NCI-H2081 treated with DMSO at 0.1 percent for 48 hours (cell line): Measurements from ENCODE around the gene TACR2.
"Not testable (repeated sequence)": the region's sequence is repeated elsewhere in the genome, so short reads cannot be mapped to it uniquely, and the experiment has no call there.

Experiments
- DNase-seq: peaks from one replicate; lab custom pipeline; 2025; lab: John Stamatoyannopoulos, UW

Gene TACR2

GRCh38 chr10:69450395-69450794, 33.7 kb upstream of the TACR2 start:
- not testable (repeated sequence) for DNase-seq

GRCh38 chr10:69449841-69450240, 33.1 kb upstream of the TACR2 start:
- DNase-seq, result no peak

- no peak for DNase-seq
Observed at GRCh38 chr10:69446650-69447151, 30.0 kb upstream of the TACR2 start.

DNA sequence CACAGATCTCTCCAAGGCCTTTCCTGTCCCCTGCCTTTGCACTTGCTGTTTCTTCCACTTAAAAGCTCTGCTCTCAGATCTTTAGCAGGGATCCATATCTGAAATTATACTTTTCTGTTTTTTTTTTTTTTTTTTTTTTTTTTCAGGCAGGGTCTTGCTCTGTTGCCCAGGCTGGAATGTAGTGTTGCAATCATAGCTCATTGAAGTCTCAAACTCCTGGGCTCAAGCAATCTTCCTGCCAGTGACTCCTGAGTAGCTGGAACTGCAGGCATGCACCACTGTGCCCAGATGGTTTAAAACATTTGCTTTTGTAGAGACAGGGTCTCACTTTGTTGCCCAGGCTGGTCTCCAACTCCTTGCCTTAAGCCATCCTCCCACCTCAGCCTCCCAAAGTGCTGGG, 29.5 kb upstream of the TACR2 start:
- DNase-seq, result no peak

GRCh38 chr10:69445041-69445440, 28.3 kb upstream of the TACR2 start:
- DNase-seq, result no peak

- no peak for DNase-seq
Observed at GRCh38 chr10:69443354-69443753, 26.6 kb upstream of the TACR2 start.

DNA sequence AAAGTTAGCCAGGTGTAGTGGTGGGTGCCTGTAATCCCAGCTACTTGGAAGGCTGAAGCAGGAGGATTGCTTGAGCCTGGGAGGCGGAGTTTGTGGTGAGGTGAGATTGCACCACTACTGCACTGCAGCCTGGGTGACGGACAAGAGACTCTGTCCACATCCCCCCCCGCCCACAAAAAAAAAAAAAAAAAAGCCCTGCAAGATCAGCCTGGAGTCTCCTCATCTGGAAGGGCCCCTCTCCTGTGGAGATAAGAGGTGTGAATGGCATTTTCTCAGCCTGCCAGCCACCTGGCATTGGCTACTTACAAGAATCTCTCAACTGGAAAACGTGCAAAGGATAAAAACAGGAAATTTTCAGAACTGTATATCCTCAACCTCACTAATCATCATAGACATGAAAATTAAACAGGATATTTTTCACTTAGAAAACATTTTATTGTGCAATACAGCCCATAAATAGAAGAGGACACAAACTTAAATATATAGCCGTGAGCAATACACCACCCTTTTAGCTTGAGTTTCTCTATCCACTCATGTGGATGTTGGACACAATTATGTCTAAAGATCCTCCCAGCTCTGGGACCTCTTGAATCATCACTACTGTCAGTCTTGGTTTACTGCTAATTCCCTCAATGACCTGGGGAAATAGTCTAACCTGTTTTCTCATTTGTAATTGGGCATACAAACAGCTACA, 23.2 kb upstream of the TACR2 start:
- DNase-seq, result no peak

DNA sequence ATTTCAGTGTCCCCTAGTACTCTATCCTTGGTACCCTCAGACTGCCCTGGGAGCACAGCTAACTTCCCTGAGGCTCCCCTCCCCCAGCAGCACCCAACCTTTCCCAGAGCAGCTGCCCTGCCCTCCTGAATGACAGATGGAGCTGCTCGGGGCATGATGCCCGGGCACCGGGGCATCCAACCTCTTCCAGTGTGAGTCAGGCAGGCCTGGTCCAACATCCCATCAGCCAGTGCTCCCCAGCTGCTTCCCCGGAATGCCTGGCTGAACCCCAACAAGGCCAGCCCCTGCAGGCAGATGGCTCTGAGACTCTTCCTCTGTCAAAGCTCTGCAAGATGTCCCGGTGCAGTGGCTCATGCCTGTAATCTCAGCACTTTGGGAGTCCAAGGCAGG, 22.6 kb upstream of the TACR2 start:
- no peak for DNase-seq

- DNase-seq, result no peak
Observed at GRCh38 chr10:69438536-69439349, 22.0 kb upstream of the TACR2 start.

DNA sequence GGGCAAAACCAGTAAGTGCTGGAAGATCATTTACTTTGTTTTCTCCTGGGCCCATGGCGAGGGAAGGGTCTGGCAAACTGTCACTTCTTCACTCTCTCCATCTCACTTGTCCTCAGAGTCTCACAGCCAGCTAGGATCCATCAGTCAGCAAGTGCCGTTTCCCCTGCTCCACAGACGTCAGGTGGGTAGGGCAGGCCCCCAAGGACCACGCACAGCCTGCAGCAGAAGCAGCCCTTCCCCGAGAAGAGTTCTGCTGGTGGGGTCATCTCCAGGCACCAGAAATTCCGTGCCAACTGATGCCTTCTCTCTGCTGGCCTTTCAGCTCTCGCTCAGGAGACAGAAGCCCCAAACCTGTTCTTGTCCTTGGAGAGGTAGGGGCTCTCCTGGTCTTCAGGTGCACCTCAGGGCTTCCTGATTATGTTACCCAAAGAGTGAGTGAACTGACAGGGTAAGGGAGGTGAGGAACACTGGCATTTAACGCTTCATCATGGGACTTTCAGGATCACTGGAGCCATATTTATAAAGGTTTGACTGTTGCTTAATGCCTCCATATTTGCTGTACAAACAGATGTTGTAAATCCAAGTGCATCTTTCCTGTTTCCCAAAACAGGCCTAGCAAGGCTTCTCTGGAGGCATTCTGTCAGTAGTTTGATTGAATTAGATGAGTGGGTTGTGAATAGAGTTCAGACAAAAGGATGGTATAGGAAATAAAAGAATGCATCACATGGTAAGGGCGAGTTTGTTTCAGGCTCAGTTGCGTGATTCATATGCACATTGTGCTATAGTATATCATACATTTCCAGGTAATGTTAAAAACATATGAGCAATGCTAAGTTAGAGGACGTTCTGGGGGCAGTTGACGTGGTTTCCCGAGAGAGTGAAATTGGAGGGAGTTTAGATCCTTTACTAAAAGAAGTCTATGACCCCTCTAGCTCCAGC, 20.9 kb upstream of the TACR2 start:
- DNase-seq, result no peak

DNA sequence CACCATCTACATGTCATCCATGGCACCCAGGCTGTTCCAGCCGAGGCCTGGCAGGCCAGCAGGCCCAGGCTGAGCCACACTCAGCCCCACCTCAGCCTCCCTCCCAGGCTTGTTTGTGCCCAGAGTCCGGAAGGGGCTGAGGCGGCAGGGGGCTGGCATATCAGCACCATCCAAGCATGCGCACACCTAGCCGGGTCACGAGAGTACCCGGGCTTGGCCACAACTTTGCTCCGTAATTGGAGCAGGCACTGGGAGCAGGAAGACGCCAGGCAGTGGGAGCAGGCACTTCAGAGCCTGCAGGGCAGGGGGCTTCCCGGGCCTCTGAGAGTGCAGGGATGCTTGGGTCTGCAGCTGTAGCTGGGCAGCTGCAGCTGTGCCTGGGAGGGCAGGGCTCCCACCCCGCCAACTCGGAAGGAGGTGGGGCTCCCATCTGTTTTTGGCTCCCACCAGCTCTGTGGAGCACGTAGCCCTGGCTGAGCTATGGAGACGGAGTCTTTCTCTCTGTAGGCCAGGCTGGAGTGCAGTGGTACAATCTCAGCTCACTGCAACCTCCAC, 19.3 kb upstream of the TACR2 start:
- no peak for DNase-seq

DNA sequence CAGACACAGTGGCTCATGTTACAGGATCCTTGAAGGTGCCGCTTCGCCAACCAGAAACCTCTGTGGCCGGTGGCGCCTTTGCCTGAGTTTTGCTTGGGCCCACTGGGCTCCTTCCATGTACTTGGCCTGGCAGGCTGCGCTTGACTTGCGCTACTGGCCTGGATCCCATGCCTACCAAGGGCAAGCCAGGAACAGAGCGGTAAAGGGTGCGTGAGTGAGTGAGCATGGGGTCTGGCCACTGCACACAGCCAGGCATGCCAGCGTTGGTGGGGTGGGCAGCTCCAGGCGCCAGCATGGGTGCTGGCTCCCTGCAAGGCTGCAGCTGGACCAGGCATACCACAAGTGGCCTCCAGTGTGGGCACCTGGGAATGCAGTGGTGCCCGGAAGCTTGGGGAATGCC, 18.2 kb upstream of the TACR2 start:
- DNase-seq, result no peak

DNA sequence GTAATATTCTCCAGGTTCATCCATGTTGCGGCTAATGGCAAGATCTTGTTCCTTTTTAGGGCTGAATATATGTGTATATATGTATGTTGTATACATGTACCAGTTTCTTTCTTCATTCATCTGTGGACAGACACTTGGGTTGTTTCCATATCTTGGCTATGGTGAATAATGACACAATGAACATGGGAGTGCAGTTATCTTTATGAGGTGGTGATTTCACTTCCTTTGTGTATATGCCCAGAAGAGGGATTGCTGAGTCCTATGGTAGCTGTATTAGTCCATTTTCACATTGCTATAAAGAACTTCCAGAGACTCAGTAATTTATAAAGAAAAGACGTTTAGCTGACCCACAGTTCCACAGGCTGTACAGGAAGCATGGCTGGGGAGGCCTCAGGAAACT, 17.5 kb upstream of the TACR2 start:
- DNase-seq, result no peak

GRCh38 chr10:69428165-69428564, 11.4 kb upstream of the TACR2 start:
- DNase-seq, result no peak

DNA sequence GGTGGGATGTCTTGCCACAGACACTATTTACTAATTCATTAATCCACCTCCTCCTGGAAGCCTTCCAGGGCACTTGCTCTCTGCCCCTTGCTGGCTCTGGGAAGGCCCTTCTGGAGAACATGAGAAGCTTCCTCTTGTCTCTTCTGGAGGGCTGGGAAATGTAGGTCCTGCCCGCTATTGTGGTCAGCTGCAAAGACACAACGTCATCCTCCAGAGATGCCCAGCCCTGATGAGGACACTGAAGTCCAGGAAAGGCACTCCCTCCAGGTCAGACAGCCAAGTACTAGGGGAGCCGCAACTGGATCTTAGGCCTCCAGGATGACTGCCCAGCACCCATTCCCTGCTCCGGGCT, 9.6 kb upstream of the TACR2 start:
- no peak for DNase-seq

GRCh38 chr10:69425511-69426298, 9.0 kb upstream of the TACR2 start:
- no peak for DNase-seq

- DNase-seq, result no peak
Observed at GRCh38 chr10:69425041-69425440, 8.3 kb upstream of the TACR2 start.

GRCh38 chr10:69422676-69423075, 6.0 kb upstream of the TACR2 start:
- no peak for DNase-seq

GRCh38 chr10:69421611-69422308, 5.0 kb upstream of the TACR2 start:
- no peak for DNase-seq

GRCh38 chr10:69419744-69420126, 3.0 kb upstream of the TACR2 start:
- no peak for DNase-seq
